Sciatic nerve (tissue), 2 donors: ENCODE measurements around the gene ALKBH1. TPM values are rescaled to one million over a fixed set of nuclear protein-coding genes. Genes with fewer than 3 reads are reported as not detected.
"Not testable (repeated sequence)": the region's sequence is repeated elsewhere in the genome, so short reads cannot be mapped to it uniquely, and the experiment has no call there.

Experiments
- ATAC-seq: fragments of 200-7000 bp; cut with Tn5 transposase; one replicate; pipeline ENCODE4 v1.9.1; 2020; ENCODE audit warnings: mild to moderate bottlenecking, moderate library complexity
- DNase-seq: peaks from one replicate; pipeline ENCODE4 v3.0.0-alpha.2; 2020; ENCODE audit warnings: low spot score
- intact Hi-C: fragments of 100-400 bp; cut with DNase I; formaldehyde crosslinking; loops from one replicate; pipeline ENCODE4 v1.14.2; 2022
- total RNA-seq: library from RNA; stranded (reverse); fragmentation: NEBNext Ultra II Directional; extraction: Animal tissue kit (Norgen Biotek cat#: 25700); gene quantifications from one replicate; pipeline ENCODE4 v1.2.1, GENCODE V29; 2021
- donor health status: DM: no; HTN: no; CAD: no.
- donor health status: DM: no; HTN: no; CAD: no.

Gene ALKBH1
- 15.4 TPM for total RNA-seq

GRCh38 chr14:77707724-77708408 is at the start of gene ALKBH1, which contains the start of gene SLIRP:
ALKBH1 (minus strand) TSS chr14:77708023; CDS start chr14:77708004, 19 bp downstream.
SLIRP (plus strand) TSS chr14:77708103; CDS start chr14:77708112, 9 bp downstream.
- DNase-seq (peak; percentile 93), ATAC-seq (peak; percentile 98)
- intact Hi-C loops: no loop called here

GRCh38 chr14:77752799-77753516 is 45.1 kb upstream of the ALKBH1 start:
- intact Hi-C loops: no loop called here
- DNase-seq: no peak
- no peak for ATAC-seq

- no peak for DNase-seq
- intact Hi-C loops: no loop called here
- no peak for ATAC-seq
Measured at GRCh38 chr14:77752266-77752665, 44.4 kb upstream of the ALKBH1 start.

GRCh38 chr14:77747425-77747824 is 39.6 kb upstream of the ALKBH1 start:
- intact Hi-C loops, DNase-seq, ATAC-seq: not testable (repeated sequence)

GRCh38 chr14:77746064-77746702 is 38.4 kb upstream of the ALKBH1 start:
- intact Hi-C loops: no loop called here
- ATAC-seq (no peak), DNase-seq (no peak)

- DNase-seq (no peak), ATAC-seq (no peak)
- intact Hi-C loops: no loop called here
Measured at GRCh38 chr14:77741438-77741837, 33.6 kb upstream of the ALKBH1 start.

GRCh38 chr14:77738559-77739250 is 30.9 kb upstream of the ALKBH1 start:
- no peak for DNase-seq
- ATAC-seq: no peak
- intact Hi-C loops: no loop called here

GRCh38 chr14:77730976-77731497 is 23.2 kb upstream of the ALKBH1 start:
- intact Hi-C loops: no loop called here
- no peak for ATAC-seq
- DNase-seq: no peak

- DNase-seq (no peak), ATAC-seq (no peak)
- intact Hi-C loops: no loop called here
Measured at GRCh38 chr14:77722301-77722700, 14.5 kb upstream of the ALKBH1 start.

- DNase-seq (no peak), ATAC-seq (no peak)
- intact Hi-C loops: no loop called here
Measured at GRCh38 chr14:77721437-77721836, 13.6 kb upstream of the ALKBH1 start.

- no peak for ATAC-seq
- intact Hi-C loops: no loop called here
Measured at GRCh38 chr14:77717608-77718305, 9.9 kb upstream of the ALKBH1 start.

GRCh38 chr14:77714926-77715325 is 7.1 kb upstream of the ALKBH1 start:
- DNase-seq (no peak), ATAC-seq (no peak)
- intact Hi-C loops: no loop called here

More at GRCh38 chr14:77717608-77718305, 9.9 kb upstream of the ALKBH1 start:
- no peak for DNase-seq

- no peak for ATAC-seq
- intact Hi-C loops: no loop called here
- DNase-seq: no peak
Measured at GRCh38 chr14:77710364-77710763, 2.5 kb upstream of the ALKBH1 start.

GRCh38 chr14:77709412-77709811 is 1.6 kb upstream of the ALKBH1 start:
- intact Hi-C loops: no loop called here
- ATAC-seq: no peak

GRCh38 chr14:77708749-77709148 is 926 bp upstream of the ALKBH1 start:
- ATAC-seq (no peak), DNase-seq (no peak)
- intact Hi-C loops: no loop called here

More at GRCh38 chr14:77709412-77709811, 1.6 kb upstream of the ALKBH1 start:
- no peak for DNase-seq

GRCh38 chr14:77707355-77707723 is 484 bp downstream of the ALKBH1 start:
- ATAC-seq (peak; percentile 59), DNase-seq (no peak)
- intact Hi-C loops: no loop called here

- ATAC-seq (no peak), DNase-seq (no peak)
- intact Hi-C loops: no loop called here
Measured at GRCh38 chr14:77691259-77691658, 16.6 kb downstream of the ALKBH1 start.

GRCh38 chr14:77682158-77682553 is 25.7 kb downstream of the ALKBH1 start:
- no peak for ATAC-seq
- no peak for DNase-seq
- intact Hi-C loops: no loop called here
